Measurements from ENCODE around the gene HMG20B.

DNA sequence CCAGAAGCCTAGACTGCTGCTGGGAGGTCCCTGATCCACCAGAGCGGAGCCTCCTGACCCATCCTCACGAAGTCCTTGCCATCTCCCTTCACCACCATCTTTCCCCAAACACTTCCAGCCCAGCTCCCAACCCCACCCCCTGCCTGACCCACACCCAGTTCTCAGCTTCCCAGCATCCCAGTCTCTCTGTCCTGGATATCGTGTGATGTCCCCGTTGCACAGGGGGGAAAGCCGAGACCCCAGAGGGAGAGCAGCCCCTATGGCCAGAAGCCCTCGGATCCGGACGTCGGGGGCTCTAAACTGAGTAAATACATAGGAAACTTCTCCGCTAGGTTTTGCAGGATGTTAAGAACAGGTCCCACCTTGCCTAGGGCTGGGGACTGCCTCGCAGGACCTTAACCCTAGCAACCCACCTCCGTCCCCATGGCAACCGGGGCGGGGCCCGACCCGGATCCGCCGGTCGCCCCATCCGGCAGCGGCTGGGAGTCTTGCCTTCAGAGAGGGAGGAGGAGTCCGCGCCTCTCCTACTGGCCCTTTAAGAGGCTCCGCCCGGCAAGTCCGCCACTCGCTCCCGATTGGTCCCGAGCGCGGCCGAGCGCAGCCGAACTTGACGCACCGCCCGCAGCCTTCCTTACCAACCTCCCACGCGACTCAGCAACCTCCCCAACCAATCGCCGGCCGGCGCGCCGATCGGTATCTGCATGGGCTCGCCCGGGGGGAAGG, 451 bp upstream of the HMG20B start:
- TF ChIP-seq, protein P1, sequence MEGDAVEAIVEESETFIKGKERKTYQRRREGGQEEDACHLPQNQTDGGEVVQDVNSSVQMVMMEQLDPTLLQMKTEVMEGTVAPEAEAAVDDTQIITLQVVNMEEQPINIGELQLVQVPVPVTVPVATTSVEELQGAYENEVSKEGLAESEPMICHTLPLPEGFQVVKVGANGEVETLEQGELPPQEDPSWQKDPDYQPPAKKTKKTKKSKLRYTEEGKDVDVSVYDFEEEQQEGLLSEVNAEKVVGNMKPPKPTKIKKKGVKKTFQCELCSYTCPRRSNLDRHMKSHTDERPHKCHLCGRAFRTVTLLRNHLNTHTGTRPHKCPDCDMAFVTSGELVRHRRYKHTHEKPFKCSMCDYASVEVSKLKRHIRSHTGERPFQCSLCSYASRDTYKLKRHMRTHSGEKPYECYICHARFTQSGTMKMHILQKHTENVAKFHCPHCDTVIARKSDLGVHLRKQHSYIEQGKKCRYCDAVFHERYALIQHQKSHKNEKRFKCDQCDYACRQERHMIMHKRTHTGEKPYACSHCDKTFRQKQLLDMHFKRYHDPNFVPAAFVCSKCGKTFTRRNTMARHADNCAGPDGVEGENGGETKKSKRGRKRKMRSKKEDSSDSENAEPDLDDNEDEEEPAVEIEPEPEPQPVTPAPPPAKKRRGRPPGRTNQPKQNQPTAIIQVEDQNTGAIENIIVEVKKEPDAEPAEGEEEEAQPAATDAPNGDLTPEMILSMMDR (conservative IDR thresholded peaks at IDR 0.05; ENCODE audit: low read depth, low read length), result no peak
- TF ChIP-seq EZH2phosphoT487 (IDR thresholded peaks at IDR 0.05; ENCODE audit: borderline replicate concordance, low read length), result no peak

Data from PC-3 (cell line).